Activated gamma-delta T cell treated with Interleukin-2 at 50 U/mL for 16 hours (primary cell): Measurements from ENCODE around the gene SLC17A4.

Experiments
- DNase-seq: peaks from one replicate; pipeline ENCODE4 v3.0.0-alpha.2; 2020

SLC17A4 gene

DNA sequence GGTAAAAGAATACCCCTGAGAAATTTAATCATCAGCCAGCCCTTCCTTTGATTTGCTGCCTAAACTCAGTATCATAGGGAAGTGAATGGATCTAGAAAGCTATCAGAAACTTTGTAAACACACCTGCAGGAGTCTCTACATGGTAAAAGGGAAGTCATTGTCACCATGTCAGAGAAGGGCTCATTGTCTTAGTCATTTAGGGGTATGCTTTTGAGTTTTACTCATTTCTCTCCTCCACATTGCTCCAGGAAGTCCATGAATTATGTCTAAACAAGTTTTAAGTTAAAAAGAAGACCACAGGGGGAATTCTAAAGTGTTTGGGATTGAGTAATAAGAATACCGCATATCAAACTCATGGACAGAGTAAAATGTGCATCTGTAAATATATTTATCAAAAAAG, 74.8 kb downstream of the SLC17A4 start:
- DNase-seq, result no peak

DNA sequence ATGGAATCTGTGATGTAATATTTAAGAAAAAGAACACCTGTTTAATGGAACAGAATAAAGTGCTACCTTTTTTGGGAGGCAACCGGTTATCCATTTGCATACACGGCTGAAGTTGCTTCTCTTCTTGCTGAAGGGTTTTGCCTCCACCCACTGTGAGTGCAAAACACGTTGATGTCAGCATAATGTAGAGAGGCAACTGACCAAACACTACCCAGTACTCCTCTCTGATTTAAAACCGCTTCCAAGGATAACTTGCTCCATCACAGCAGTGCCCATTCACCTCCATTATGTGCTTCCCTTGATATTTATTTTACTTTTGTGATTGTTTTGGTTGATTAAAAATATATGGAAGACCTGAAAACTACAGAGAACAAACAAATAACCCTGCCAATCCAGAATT, 75.9 kb downstream of the SLC17A4 start:
- DNase-seq, result no peak
